NCI-H82 treated with DMSO at 0.1 percent for 48 hours (cell line): ENCODE results near the gene PDLIM5.

Experiments
- DNase-seq: peaks from one replicate; lab custom pipeline; 2025; ENCODE audit not compliant: unreplicated experiment; lab: John Stamatoyannopoulos, UW

Gene PDLIM5

GRCh38 chr4:94420356-94420755 lies 31.4 kb upstream of the PDLIM5 start:
- no peak for DNase-seq

- no peak for DNase-seq
These were observed 25.0 kb upstream of the PDLIM5 start for GRCh38 chr4:94426783-94427182.

DNA sequence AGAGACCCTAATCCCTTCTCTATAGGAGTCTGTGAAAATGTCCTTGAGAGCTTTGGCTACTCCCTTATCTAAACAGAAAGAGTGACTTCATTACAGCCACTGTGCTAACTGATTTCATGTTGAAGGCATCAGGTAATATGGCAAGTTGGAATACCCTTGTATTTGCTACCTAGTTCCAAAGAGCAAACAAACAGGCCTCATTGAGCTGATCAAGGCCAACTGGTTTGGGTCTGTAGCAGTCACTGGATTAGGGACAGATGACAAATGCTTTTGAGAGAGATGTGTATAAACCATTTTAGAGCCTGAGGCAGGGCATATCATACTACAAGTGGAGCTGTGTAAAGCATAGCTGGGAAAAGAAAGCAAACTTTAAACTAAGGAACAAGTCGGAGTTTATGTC lies 22.9 kb upstream of the PDLIM5 start:
- DNase-seq, result no peak

GRCh38 chr4:94430406-94430805 lies 21.3 kb upstream of the PDLIM5 start:
- no peak for DNase-seq

GRCh38 chr4:94431388-94431787 lies 20.4 kb upstream of the PDLIM5 start:
- DNase-seq, result no peak

- no peak for DNase-seq
These were observed 17.2 kb upstream of the PDLIM5 start for GRCh38 chr4:94434505-94434904.

GRCh38 chr4:94435874-94436273 lies 15.9 kb upstream of the PDLIM5 start:
- no peak for DNase-seq

GRCh38 chr4:94436512-94436911 lies 15.2 kb upstream of the PDLIM5 start:
- DNase-seq, result no peak

- no peak for DNase-seq
These were observed 12.1 kb upstream of the PDLIM5 start for GRCh38 chr4:94439606-94440005.

- no peak for DNase-seq
These were observed 9.9 kb upstream of the PDLIM5 start for GRCh38 chr4:94441838-94442237.

DNA sequence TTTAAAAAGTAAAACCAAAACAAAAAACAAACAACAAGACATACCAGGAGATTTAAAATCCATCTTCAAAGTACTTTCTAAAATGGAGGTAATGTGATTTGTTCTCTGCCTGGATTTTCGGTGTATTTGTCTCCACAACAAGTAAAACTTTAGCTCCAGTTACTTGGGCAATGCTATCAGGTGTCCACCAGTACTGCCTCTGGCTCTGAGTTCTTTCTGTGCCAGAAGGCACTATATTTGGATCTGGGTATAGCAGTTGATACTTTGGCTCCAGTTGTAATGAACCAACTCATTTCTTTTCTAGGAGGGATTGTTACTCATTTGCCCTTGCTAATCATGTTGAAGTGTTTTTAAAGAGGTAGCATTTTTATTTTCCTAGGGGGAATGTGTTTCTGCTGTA lies 9.5 kb upstream of the PDLIM5 start:
- no peak for DNase-seq

- no peak for DNase-seq
These were observed 5.4 kb upstream of the PDLIM5 start for GRCh38 chr4:94446386-94446785.

DNA sequence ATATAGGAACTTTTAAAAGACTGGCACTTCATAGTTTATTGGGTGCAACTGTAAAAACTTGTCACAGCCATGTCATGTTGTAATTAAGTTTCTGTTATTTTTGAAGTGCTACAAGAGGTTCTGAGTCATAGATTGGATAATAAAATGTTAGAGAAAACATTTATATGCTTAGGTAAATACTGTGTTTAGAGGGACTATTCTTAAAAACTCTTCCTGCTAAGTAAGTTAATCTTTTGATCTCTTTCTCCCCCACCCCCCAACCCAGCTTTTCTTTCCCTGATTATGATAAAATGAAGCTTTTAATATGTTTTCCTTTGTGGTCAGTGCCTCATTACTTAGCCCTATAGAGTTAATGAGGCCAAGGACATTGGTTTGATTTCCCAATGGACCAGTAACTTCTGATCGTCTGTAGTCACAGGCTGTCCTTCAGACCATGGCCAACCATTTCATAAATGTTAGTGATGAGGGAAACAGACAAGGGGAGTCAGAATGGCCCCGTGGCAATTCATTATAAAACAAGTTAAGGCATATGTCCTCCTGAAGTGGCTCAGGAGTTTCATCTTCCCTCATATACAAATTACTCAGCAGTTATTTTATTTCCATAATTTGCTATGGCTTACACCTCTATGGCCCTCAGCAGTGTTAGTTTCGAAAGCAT lies 3.9 kb upstream of the PDLIM5 start:
- no peak for DNase-seq

- DNase-seq, result peak; percentile 31
These were observed 2.8 kb upstream of the PDLIM5 start for GRCh38 chr4:94448815-94449375.

GRCh38 chr4:94451051-94451694 lies 569 bp upstream of the PDLIM5 start:
- DNase-seq, result no peak

DNA sequence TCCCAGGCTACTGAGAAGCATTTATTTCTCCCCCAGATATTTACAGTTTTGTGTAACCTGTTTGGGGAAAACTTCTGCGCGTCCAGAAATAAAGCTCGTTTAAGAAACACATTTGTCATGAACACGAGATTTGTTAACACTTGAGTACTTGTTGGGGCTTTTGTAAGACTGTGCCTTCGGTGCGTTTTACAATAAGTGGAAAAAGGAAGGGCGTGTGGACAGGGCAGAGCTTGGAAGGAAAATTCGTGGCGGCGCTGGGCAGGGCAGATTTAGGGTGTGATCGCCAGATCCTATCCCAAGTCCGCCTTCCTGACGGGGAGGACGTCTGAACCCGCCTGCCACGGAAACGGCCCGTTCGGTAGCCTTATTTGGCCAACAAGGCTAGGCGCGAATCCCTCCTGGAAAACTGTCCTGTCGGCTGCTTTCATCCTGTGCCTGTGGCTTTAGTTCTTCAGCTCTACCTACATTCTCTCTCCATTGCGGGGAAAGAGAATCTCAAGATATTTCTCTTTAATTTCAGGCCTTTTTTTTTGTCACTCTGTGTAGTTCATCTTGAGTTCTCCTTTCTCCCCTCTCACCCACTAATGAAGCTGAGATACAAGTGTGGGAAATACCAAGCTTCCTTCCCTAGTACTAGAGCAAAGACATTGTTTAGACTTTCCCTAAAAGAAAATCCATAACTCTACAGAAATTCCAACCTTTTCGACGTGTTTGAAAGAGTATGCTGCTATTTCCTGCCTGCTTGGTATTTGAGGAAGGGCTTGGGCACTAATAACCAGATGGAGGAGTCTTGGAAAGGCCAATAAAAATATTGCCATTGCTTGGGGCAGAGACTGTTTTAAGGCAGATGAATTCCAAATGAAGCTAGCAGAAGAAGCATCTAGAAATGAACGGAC lies 982 bp downstream of the PDLIM5 start:
- DNase-seq, result no peak

DNA sequence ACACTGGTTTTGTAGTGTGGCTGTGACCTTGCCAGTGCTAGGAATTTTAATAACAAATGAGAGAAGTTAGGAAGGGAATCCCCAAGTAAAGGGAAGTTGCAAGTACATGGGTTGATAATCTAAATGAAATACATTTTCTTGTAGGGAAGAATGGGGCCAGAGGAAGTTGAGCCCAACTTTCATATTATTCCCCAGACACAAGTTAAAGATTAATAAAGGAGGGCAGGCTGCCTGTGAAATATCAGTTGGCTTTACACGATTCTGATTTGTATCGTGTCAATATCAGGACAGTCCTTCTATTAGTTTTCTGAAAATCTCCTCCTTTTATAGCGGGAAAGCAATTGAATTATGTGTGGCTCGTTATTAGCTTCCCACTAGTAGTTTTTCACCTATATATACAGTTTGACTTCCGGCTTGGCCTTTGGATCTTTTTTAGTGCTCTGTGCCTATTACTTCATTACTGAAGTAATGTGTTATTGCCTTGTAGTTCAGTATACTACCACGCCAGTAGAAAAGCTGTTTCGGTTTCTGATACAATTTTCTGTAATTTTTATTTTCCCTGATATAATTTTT lies 1.7 kb downstream of the PDLIM5 start:
- DNase-seq, result no peak

DNA sequence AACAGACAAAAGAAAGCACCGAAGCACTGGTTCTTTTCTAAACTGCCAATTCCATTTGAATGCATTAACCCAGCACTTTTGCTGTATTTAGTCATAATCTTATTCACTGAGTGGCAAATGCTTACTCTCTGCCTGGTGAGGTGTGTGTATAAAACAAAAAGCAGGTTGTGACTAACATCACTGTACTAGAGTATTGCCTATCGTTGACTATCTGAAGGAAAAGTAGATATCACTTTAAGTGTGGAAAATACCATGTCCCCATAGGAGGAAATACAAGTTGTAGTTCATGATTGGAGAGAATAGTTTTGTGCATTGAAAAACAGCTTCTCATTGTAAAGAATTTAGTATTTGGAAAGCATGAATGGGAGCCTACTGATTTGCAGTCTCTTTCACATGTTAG lies 2.7 kb downstream of the PDLIM5 start:
- DNase-seq, result no peak

- DNase-seq, result no peak
These were observed 3.3 kb downstream of the PDLIM5 start for GRCh38 chr4:94455081-94455480.

- peak; percentile 42 for DNase-seq
These were observed 6.0 kb downstream of the PDLIM5 start for GRCh38 chr4:94457692-94458106.

DNA sequence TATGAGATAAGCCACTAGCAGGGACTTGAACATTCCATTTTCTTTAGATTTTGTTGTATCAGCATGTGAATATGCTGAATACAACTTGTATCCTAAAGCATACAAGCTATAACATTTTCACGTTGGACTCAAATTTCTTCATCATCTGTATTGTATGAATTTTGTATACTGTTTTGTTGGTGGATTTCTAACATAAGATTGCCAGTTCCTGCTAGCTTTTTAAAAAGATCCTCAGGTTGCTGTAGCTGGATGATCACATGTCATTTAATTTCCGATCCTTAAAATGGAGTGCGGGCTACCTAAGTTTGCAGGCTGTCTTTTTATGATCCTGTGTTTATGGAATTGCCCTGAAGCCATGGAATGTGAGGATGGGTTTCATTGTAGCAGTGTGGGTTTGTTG lies 6.9 kb downstream of the PDLIM5 start:
- DNase-seq, result no peak
